B cell (primary cell): ENCODE results near the gene SPATA17. TPM values are rescaled to one million over a fixed set of nuclear protein-coding genes. Genes with fewer than 3 reads are reported as not detected.

Source experiments
- ATAC-seq: fragments of 200-7000 bp; cut with Tn5 transposase; one replicate; pipeline ENCODE4 v1.10.0; 2021; ENCODE audit warnings: low read depth, mild to moderate bottlenecking, moderate number of reproducible peaks, moderate library complexity
- CTCF ChIA-PET: fragments of 350-600 bp; sonication (Branson Sonifier 250); formaldehyde crosslinking; loops from one replicate; lab custom pipeline; 2021; ENCODE audit warnings: antibody characterized with exemption, inconsistent platforms; lab: Charles Lee
- POLR2A ChIA-PET: fragments of 350-600 bp; sonication (Branson Sonifier 250); formaldehyde crosslinking; loops from one replicate; lab custom pipeline; 2021; ENCODE audit warnings: antibody characterized with exemption; lab: Charles Lee
- DNase-seq: peaks from one replicate; pipeline ENCODE4 v3.0.0; 2013
- H2AFZ ChIP-seq: 2 replicates; pipeline ENCODE4 v1.6.1; 2012; ENCODE audit warnings: mild to moderate bottlenecking, low read depth, low read length; ENCODE audit not compliant: insufficient read depth, poor library complexity, severe bottlenecking
- H3K27ac ChIP-seq, 2 donors: 1 replicate in 1 of 2; 2 replicates in 1 of 2; pipeline ENCODE4 v1.5.1; 2012 to 2013; ENCODE audit warnings: low read length in 2 of 2, mild to moderate bottlenecking in 2 of 2, moderate library complexity in 1 of 2
- H3K27me3 ChIP-seq, 4 experiments: fragments of 200-600 bp in 1 of 4; sonication (generic) in 1 of 4; replicated peaks in 1 of 4; 1 replicate in 2 of 4; 2 replicates in 2 of 4; pipeline versions ENCODE4 v1.6.1 to v1.7.0; 2013 to 2016; ENCODE audit warnings: low read length in 3 of 4, mild to moderate bottlenecking in 2 of 4, mixed read lengths in 1 of 4, moderate library complexity in 1 of 4; ENCODE audit not compliant: insufficient read depth in 4 of 4, control insufficient read depth in 3 of 4; ENCODE audit errors: control extremely low read depth in 1 of 4
- H3K36me3 ChIP-seq, 2 experiments: replicated peaks in 1 of 2; 1 replicate in 1 of 2; 2 replicates in 1 of 2; pipeline versions ENCODE4 v1.6.1 to v1.7.1; 2013; ENCODE audit warnings: low read length in 1 of 2; ENCODE audit not compliant: insufficient read depth in 2 of 2, control insufficient read depth in 1 of 2; ENCODE audit errors: control extremely low read depth in 1 of 2, extremely low read depth in 1 of 2
- H3K4me1 ChIP-seq, 2 donors: fragments of 200-600 bp in 1 of 2; sonication (generic) in 1 of 2; 1 replicate in 1 of 2; 2 replicates in 1 of 2; pipeline versions ENCODE4 v1.5.1 to v1.6.1; 2013 to 2017; ENCODE audit warnings: low read length in 2 of 2; ENCODE audit not compliant: control insufficient read depth in 2 of 2, insufficient read depth in 2 of 2
- H3K4me2 ChIP-seq: replicated peaks from 2 replicates; pipeline ENCODE3; 2012; ENCODE audit warnings: mild to moderate bottlenecking, low read depth, low read length; ENCODE audit not compliant: poor library complexity, severe bottlenecking
- H3K4me3 ChIP-seq, 5 experiments: fragments of 200-600 bp in 1 of 5; sonication (generic) in 1 of 5; 1 replicate in 3 of 5; 2 replicates in 2 of 5; pipeline versions ENCODE4 v1.5.1 to v1.7.0; 2011 to 2016; ENCODE audit warnings: low read length in 4 of 5, mild to moderate bottlenecking in 4 of 5, low read depth in 2 of 5, control low read depth in 1 of 5, moderate library complexity in 1 of 5; ENCODE audit not compliant: insufficient read depth in 1 of 5; ENCODE audit errors: control extremely low read depth in 1 of 5, extremely low read depth in 1 of 5
- H3K79me2 ChIP-seq: fragments of 200-600 bp; sonication (generic); one replicate; pipeline ENCODE4 v1.6.0; 2016; ENCODE audit warnings: low read length; ENCODE audit not compliant: control insufficient read depth, insufficient read depth
- H3K9ac ChIP-seq: fragments of 200-600 bp; sonication (generic); 2 replicates; pipeline ENCODE4 v1.6.1; 2017; ENCODE audit warnings: mild to moderate bottlenecking, low read length, moderate library complexity
- H3K9me3 ChIP-seq, 3 donors: one replicate each; pipeline versions ENCODE4 v1.6.1 to v1.7.1; 2013; ENCODE audit warnings: low read length in 2 of 3; ENCODE audit not compliant: control insufficient read depth in 2 of 3, insufficient read depth in 1 of 3; ENCODE audit errors: control extremely low read depth in 1 of 3
- H4K20me1 ChIP-seq: 2 replicates; pipeline ENCODE4 v1.6.0; 2012; ENCODE audit warnings: mild to moderate bottlenecking, low read length; ENCODE audit not compliant: insufficient read depth, control insufficient read depth, poor library complexity, severe bottlenecking
- H3K27ac Mint-ChIP-seq: one replicate; pipeline ENCODE4 v1.8.0; 2021; ENCODE audit warnings: mixed read lengths
- H3K27me3 Mint-ChIP-seq: one replicate; pipeline ENCODE4 v1.8.0; 2021; ENCODE audit warnings: mixed read lengths
- H3K4me1 Mint-ChIP-seq: one replicate; pipeline ENCODE4 v1.8.0; 2021; ENCODE audit warnings: mixed read lengths
- H3K4me3 Mint-ChIP-seq: one replicate; pipeline ENCODE4 v1.8.0; 2021; ENCODE audit warnings: mixed read lengths
- H3K9me3 Mint-ChIP-seq: one replicate; pipeline ENCODE4 v1.8.0; 2022; ENCODE audit warnings: mixed read lengths; ENCODE audit not compliant: insufficient read depth
- CTCF ChIP-seq: fragments of 200-600 bp; IDR thresholded peaks from one replicate; pipeline ENCODE4 v1.8.0; 2022; ENCODE audit warnings: antibody characterized with exemption, mild to moderate bottlenecking
- EZH2 ChIP-seq: IDR thresholded peaks from 2 replicates; pipeline ENCODE4 v1.6.1; 2012; ENCODE audit warnings: borderline replicate concordance, low read depth, mild to moderate bottlenecking, moderate library complexity, low read length; ENCODE audit not compliant: insufficient read depth, poor library complexity, severe bottlenecking
- WGBS: methylation state at CpG from one replicate; pipeline ENCODE4 v1.1.5; 2013; ENCODE audit warnings: missing lambda C conversion rate; ENCODE audit not compliant: insufficient coverage; 5-methylcytosine and 5-hydroxymethylcytosine counted together
- intact Hi-C: fragments of 100-400 bp; cut with micrococcal nuclease; formaldehyde crosslinking; loops from one replicate; pipeline ENCODE4 v1.10.0; 2022
- polyA plus RNA-seq: library from polyadenylated mRNA; depleted of rRNA; stranded (reverse); fragments of >200 nt; gene quantifications from 2 replicates; pipeline ENCODE4 v1.2.3, GENCODE V29; 2012
- total RNA-seq, 2 donors: library from RNA; stranded (reverse); fragments of 120-200 nt in 1 of 2; gene quantifications; 1 replicate in 1 of 2; 2 replicates in 1 of 2; pipeline versions ENCODE4 v1.2.3 to v1.2.4, GENCODE V29; 2013 to 2022

SPATA17 gene
- total and polyA plus RNA-seq, 2 donors (not counting 1 experiment from before 2014, with no cell fraction given) = not detected

GRCh38 chr1:217650674-217651073, 19.5 kb downstream of the SPATA17 start:
- H3K79me2 ChIP-seq = no peaks in the 10 kb centered on the region
- no peaks in the 10 kb centered on the region for H3K4me1 ChIP-seq
- no peak overlapping the region for H2AFZ ChIP-seq
- peaks cover 0 to 3% (median 0%) of the 10 kb centered on the region in 4 experiments for H3K27me3 ChIP-seq
- Mint-ChIP-seq H3K9me3 (no peaks in the 10 kb centered on the region), H3K27me3 (peaks cover 9% of the 10 kb centered on the region), H3K4me1 (no peaks in the 10 kb centered on the region), H3K4me3 (no peak overlapping the region), H3K27ac (no peak overlapping the region)
- DNase-seq = no peak
- TF ChIP-seq CTCF (no peak), EZH2 (no peak)
- H3K27ac ChIP-seq = no peak overlapping the region
- H4K20me1 ChIP-seq = no peaks in the 10 kb centered on the region
- no peaks in the 10 kb centered on the region for H3K36me3 ChIP-seq
- POLR2A ChIA-PET = no interaction called here
- intact Hi-C loops = no loop called here
- no peak overlapping the region for H3K9ac ChIP-seq
- H3K4me3 ChIP-seq = no peak overlapping the region
- no peak overlapping the region for H3K4me2 ChIP-seq
- no CpG with 5 or more reads among the region's 4 CpGs for WGBS
- CTCF ChIA-PET = no interaction called here
- peaks cover 0 to 2% (median 0%) of the 10 kb centered on the region in 3 donors for H3K9me3 ChIP-seq
- no peak for ATAC-seq

DNA sequence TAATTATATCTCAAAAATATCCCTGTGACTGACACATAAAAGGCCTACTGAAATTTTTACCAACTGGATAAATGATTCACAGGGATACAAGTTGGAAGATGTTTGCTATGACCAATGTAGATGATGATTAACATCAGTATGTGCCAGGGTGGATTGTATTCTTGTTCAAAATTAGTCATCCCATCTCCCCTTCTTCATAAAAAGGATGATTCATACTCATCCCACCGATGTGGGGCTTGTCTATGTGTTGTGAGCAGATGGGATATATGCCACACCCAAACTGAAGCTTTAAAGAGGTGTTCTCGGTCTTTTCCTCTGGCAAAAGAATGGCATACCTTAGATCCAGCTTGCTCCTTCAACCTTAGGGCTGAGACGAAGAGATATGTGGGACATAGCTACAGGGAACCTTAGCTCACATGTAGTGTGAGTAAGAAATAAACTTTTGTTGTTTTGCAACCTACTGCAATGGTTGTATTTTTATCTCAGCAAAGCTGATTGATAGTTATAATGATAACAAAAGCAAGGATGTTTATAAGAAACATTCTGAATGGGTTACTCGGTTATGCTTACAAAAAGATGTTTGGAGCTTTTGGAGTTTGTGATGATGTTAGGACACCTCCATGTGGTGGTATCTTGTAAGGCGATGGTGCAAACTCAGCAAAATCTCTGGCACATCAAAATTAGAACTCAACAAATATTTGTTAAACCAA, 29.4 kb downstream of the SPATA17 start:
- H3K4me1 Mint-ChIP-seq = no peaks in the 10 kb centered on the region
- TF ChIP-seq CTCF (no peak), EZH2 (no peak)
- DNase-seq (no peak), ATAC-seq (no peak)
- no peak overlapping the region for H3K4me3 Mint-ChIP-seq
- no CpG with 5 or more reads among the region's 5 CpGs for WGBS
- Histone ChIP-seq H3K36me3 (no peaks in the 10 kb centered on the region), H4K20me1 (no peaks in the 10 kb centered on the region), H3K9ac (no peak overlapping the region), H3K4me1 (no peaks in the 10 kb centered on the region), H3K27ac (no peak overlapping the region), H3K79me2 (no peaks in the 10 kb centered on the region), H3K9me3 (peaks cover 0 to 4% (median 0%) of the 10 kb centered on the region in 3 donors), H2AFZ (no peak overlapping the region), H3K4me3 (no peak overlapping the region), H3K27me3 (peaks cover 0 to 5% (median 2%) of the 10 kb centered on the region in 4 experiments), H3K4me2 (no peak overlapping the region)
- H3K9me3 Mint-ChIP-seq = no peaks in the 10 kb centered on the region
- CTCF ChIA-PET = no interaction called here
- no peak overlapping the region for H3K27ac Mint-ChIP-seq
- peaks cover 12% of the 10 kb centered on the region for H3K27me3 Mint-ChIP-seq
- POLR2A ChIA-PET = no interaction called here
- intact Hi-C loops = no loop called here
